Smooth muscle cell (in vitro differentiated cells): ENCODE results near the gene RBM28. TPM values are rescaled to one million over a fixed set of nuclear protein-coding genes. Genes with fewer than 3 reads are reported as not detected.

Experiments used
- DNase-seq: peaks from one replicate; lab custom pipeline; 2025; ENCODE audit not compliant: unreplicated experiment; lab: John Stamatoyannopoulos, UW
- H2AFZ ChIP-seq: fragments of 200-600 bp; sonication (generic); 2 replicates; pipeline ENCODE4 v1.6.0; 2016; ENCODE audit warnings: antibody characterized with exemption, low read depth, mild to moderate bottlenecking
- H3F3A ChIP-seq: fragments of 200-600 bp; sonication (generic); 2 replicates; pipeline ENCODE4 v1.6.0; 2017; ENCODE audit warnings: antibody characterized with exemption, low read depth
- H3K27ac ChIP-seq: fragments of 200-600 bp; sonication (generic); 2 replicates; pipeline ENCODE4 v1.5.1; 2016; ENCODE audit warnings: low read depth, mild to moderate bottlenecking
- H3K27me3 ChIP-seq: fragments of 200-600 bp; sonication (generic); 2 replicates; pipeline ENCODE4 v1.6.1; 2016; ENCODE audit warnings: low read depth, mild to moderate bottlenecking
- H3K36me3 ChIP-seq: fragments of 200-600 bp; sonication (generic); 2 replicates; pipeline ENCODE4 v1.5.1; 2016; ENCODE audit warnings: low read depth
- H3K4me1 ChIP-seq: fragments of 200-600 bp; sonication (generic); 2 replicates; pipeline ENCODE4 v1.5.1; 2016; ENCODE audit warnings: low read depth
- H3K4me2 ChIP-seq: fragments of 200-600 bp; sonication (generic); 2 replicates; pipeline ENCODE4 v1.6.0; 2016; ENCODE audit warnings: mild to moderate bottlenecking
- H3K4me3 ChIP-seq: fragments of 200-600 bp; sonication (generic); 2 replicates; pipeline ENCODE4 v1.5.1; 2016; ENCODE audit warnings: mild to moderate bottlenecking
- H3K79me2 ChIP-seq: fragments of 200-600 bp; sonication (generic); 2 replicates; pipeline ENCODE4 v1.6.0; 2016; ENCODE audit warnings: low read depth, mild to moderate bottlenecking
- H3K9ac ChIP-seq: fragments of 200-600 bp; sonication (generic); 2 replicates; pipeline ENCODE4 v1.6.0; 2016; ENCODE audit warnings: low read depth
- H3K9me3 ChIP-seq: fragments of 200-600 bp; sonication (generic); replicated peaks from 2 replicates; pipeline ENCODE4 v1.5.1; 2016; ENCODE audit warnings: low read depth
- H4K20me1 ChIP-seq: fragments of 200-600 bp; sonication (generic); 2 replicates; pipeline ENCODE4 v1.6.0; 2016; ENCODE audit warnings: low read depth
- WGBS: methylation state at CpG from one replicate; pipeline ENCODE4 v1.1.7; 2016; ENCODE audit warnings: low lambda C conversion rate; 5-methylcytosine and 5-hydroxymethylcytosine counted together
- polyA plus RNA-seq: library from polyadenylated mRNA; unstranded; fragments of >200 nt; fragmentation: Nextera tagmentation; extraction: Ambion mirVana; gene quantifications from 2 replicates; pipeline ENCODE4 v1.2.1, GENCODE V29; 2016
- total RNA-seq: library from RNA; depleted of rRNA; stranded (reverse); fragments of >200 nt; gene quantifications from 2 replicates; pipeline ENCODE4 v1.2.3, GENCODE V29; 2014
- TF ChIP-seq, protein P1 (sequence below): fragments of 200-600 bp; sonication (generic); IDR thresholded peaks from 2 replicates; pipeline ENCODE4 v1.5.1; 2017; ENCODE audit warnings: borderline replicate concordance, mild to moderate bottlenecking, antibody characterized with exemption; ENCODE audit not compliant: insufficient read depth, poor library complexity, severe bottlenecking

Gene RBM28
- total and polyA plus RNA-seq, 2 experiments from 2014 or later = 13.7 to 23.2 TPM

DNA sequence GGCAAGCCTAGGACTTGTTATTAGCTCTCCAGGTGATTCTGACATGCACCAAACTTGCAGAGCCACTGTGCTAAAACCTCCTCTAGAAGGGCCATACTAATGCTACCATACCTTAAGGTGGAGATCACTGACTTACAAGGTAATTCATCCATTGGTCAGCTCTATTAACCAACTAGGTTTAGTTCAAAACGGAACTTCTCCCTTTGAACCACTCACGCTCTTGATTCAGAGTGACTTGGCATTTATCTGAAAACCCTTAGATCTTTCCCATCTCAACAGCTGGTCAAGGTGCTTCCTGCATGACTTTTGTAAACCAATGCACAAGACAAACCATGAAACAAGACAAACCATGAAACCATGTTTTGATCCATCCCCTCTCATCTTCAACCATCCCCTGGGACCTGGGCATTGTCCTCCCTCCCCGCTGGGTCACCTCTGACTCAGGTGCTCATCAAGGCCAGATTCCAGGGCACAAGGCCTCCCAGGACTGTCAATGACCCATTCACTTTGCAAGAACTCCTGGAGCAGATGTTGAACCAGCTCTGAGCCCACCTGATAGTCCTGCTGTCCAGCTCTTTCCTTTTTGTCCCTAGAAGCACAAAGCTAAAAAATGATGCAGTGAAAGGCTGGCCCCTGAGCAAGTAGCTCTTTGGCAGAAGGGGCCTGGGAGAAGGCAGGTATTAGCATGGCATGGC is 47.3 kb upstream of the RBM28 start:
- Histone ChIP-seq H3K9me3 (no peaks in the 10 kb centered on the region), H4K20me1 (no peaks in the 10 kb centered on the region), H3K36me3 (no peaks in the 10 kb centered on the region), H3K27me3 (no peaks in the 10 kb centered on the region), H3K27ac (no peak overlapping the region), H3F3A (no peaks in the 10 kb centered on the region), H3K79me2 (no peaks in the 10 kb centered on the region), H3K4me2 (no peak overlapping the region), H3K4me3 (no peak overlapping the region), H2AFZ (no peak overlapping the region), H3K9ac (no peak overlapping the region), H3K4me1 (peaks cover 7% of the 10 kb centered on the region)
- no peak for DNase-seq
- TF ChIP-seq, protein P1, sequence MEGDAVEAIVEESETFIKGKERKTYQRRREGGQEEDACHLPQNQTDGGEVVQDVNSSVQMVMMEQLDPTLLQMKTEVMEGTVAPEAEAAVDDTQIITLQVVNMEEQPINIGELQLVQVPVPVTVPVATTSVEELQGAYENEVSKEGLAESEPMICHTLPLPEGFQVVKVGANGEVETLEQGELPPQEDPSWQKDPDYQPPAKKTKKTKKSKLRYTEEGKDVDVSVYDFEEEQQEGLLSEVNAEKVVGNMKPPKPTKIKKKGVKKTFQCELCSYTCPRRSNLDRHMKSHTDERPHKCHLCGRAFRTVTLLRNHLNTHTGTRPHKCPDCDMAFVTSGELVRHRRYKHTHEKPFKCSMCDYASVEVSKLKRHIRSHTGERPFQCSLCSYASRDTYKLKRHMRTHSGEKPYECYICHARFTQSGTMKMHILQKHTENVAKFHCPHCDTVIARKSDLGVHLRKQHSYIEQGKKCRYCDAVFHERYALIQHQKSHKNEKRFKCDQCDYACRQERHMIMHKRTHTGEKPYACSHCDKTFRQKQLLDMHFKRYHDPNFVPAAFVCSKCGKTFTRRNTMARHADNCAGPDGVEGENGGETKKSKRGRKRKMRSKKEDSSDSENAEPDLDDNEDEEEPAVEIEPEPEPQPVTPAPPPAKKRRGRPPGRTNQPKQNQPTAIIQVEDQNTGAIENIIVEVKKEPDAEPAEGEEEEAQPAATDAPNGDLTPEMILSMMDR = no peak
- WGBS = 96% methylated on average over 3 of the region's 3 CpGs

DNA sequence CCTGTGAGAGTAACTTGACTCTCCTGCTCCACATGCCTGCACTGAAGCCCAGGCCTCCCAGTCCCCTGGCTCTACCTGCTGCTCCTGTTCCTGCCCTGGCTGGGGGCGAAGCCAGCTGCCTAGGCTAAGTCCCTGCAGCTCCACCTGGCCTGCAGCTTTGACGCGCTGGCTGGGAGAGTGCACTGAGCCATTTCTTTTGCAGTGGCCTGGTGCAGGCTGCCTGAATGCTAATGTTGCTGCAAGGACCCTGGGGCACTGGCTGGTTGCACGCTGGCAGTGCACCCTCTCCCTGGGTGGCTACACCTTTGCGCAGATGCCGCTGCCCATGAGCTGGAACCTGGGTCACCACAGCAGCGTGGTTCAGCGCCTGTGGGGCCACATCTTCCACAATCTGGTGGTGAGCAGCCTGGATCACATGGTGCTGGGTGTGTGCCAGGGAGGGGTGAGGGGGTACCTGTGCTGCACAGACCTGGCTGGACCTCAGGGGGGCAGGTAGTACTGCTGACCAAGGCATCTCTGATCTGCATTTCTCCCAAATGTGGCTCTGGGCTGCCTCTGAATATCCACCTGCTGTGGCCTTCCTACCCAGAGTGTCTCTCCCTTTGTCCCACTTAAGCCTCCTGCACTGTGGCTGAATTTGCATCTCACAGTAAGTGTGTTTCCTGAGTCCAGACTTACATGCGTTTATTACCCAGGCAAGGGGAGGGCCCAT is 46.1 kb upstream of the RBM28 start:
- no peak overlapping the region for H3K27ac ChIP-seq
- H3K9ac ChIP-seq = no peak overlapping the region
- no peak for DNase-seq
- H2AFZ ChIP-seq = no peak overlapping the region
- no peaks in the 10 kb centered on the region for H3K27me3 ChIP-seq
- H3F3A ChIP-seq = no peaks in the 10 kb centered on the region
- TF ChIP-seq, protein P1 = no peak
- no peak overlapping the region for H3K4me2 ChIP-seq
- 80% methylated on average over 9 of the region's 9 CpGs for WGBS
- no peaks in the 10 kb centered on the region for H3K79me2 ChIP-seq
- H3K36me3 ChIP-seq = no peaks in the 10 kb centered on the region
- no peak overlapping the region for H3K4me3 ChIP-seq
- H3K9me3 ChIP-seq = no peaks in the 10 kb centered on the region
- no peaks in the 10 kb centered on the region for H4K20me1 ChIP-seq
- peaks cover 7% of the 10 kb centered on the region for H3K4me1 ChIP-seq

DNA sequence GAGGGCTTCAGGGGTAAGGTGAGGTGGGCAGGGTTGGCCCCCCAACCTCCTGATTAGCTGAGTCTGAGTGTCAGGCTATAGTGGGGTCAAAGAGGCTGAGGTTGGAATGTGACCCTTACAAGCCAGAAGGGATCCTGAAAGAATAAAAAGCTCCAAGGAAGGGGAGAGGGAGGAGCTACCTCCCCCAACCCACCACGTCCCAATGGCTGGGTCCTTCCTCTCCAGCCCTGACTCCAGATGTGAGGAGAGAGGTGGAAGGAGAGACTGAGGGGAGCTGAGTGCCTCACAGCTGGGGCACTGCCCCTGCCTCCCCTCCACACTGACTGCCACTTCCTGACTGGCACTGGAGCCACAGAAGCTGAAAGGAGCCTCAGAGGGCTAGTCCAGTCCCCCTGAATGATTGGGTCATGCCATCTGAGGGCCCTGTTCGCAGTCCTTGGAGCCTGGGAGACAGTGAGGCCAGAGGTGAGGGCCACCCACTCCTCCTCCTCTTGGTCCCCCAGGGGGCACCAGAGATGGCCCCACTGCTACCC is 45.4 kb upstream of the RBM28 start:
- H2AFZ ChIP-seq = no peak overlapping the region
- no peak overlapping the region for H3K4me2 ChIP-seq
- no peaks in the 10 kb centered on the region for H3F3A ChIP-seq
- H3K79me2 ChIP-seq = no peaks in the 10 kb centered on the region
- no peaks in the 10 kb centered on the region for H3K27me3 ChIP-seq
- H4K20me1 ChIP-seq = no peaks in the 10 kb centered on the region
- H3K4me1 ChIP-seq = peaks cover 7% of the 10 kb centered on the region
- H3K4me3 ChIP-seq = no peak overlapping the region
- no peaks in the 10 kb centered on the region for H3K36me3 ChIP-seq
- no peak overlapping the region for H3K9ac ChIP-seq
- TF ChIP-seq, protein P1 = no peak
- no peak overlapping the region for H3K27ac ChIP-seq
- WGBS = 55% methylated on average over 2 of the region's 2 CpGs
- no peak for DNase-seq
- no peaks in the 10 kb centered on the region for H3K9me3 ChIP-seq

DNA sequence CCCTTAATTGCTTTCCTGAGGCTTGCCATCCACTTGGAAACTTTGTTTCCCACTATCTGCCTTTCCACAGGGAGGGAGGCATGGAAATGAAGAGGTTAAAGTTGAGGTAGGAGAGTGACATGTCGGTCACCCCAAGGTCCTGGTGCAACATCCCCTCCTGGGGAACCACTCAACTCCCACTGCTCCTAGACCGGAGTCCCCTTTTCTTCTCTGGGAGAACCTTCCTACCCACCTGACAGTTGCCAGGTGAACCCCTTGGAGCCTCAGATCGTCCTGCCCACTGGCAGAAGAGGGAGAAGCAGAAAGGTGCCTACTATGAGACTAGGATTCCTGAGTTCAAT is 44.4 kb upstream of the RBM28 start:
- H3K27me3 ChIP-seq = no peaks in the 10 kb centered on the region
- no peak overlapping the region for H3K4me2 ChIP-seq
- TF ChIP-seq, protein P1 = no peak
- 76% methylated on average over 3 of the region's 3 CpGs for WGBS
- H3K4me3 ChIP-seq = no peak overlapping the region
- no peak overlapping the region for H3K9ac ChIP-seq
- H3K36me3 ChIP-seq = no peaks in the 10 kb centered on the region
- H3K27ac ChIP-seq = no peak overlapping the region
- H3F3A ChIP-seq = no peaks in the 10 kb centered on the region
- peaks cover 7% of the 10 kb centered on the region for H3K4me1 ChIP-seq
- H2AFZ ChIP-seq = no peak overlapping the region
- no peaks in the 10 kb centered on the region for H3K9me3 ChIP-seq
- no peaks in the 10 kb centered on the region for H3K79me2 ChIP-seq
- H4K20me1 ChIP-seq = no peaks in the 10 kb centered on the region
- no peak for DNase-seq
